Esophagus squamous epithelium (tissue), 4 donors: Measurements from ENCODE around the gene CCSER1.

Experiments used
- POLR2A ChIP-seq, 4 donors: fragments of 450-650 bp; IDR thresholded peaks; one replicate each; pipeline ENCODE4 v1.6.1; 2017; ENCODE audit warnings: antibody characterized with exemption in 4 of 4, mild to moderate bottlenecking in 4 of 4, moderate library complexity in 3 of 4
- TF ChIP-seq, protein P1 (sequence below), 6 experiments: fragments of 450-650 bp in 4 of 6; fragments of 200-600 bp in 2 of 6; sonication (generic) in 2 of 6; IDR thresholded peaks; one replicate each; pipeline ENCODE4 v1.5.1; 2016 to 2019; ENCODE audit warnings: antibody characterized with exemption in 6 of 6, mild to moderate bottlenecking in 4 of 6, moderate library complexity in 4 of 6

DNA sequence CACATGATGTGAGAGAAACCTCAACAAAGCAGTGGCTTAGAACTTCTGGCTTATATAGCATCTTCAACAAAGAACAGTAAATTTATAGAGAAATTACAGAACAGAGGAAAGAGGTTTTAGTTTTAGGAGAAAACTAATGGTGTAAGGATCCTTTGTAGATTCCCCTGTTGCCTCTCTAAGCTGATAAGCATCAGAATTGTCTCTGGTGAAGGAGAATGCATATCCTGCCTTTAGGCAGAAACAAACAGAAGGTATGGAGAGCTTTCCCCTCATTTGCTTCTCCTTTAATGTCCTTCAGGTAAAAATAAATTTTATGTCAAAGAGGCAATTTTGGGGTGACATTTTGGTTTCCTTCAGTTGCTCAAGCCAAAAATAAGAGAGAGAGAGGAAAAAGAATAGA, 625.9 kb downstream of the CCSER1 start:
- TF ChIP-seq, protein P1, sequence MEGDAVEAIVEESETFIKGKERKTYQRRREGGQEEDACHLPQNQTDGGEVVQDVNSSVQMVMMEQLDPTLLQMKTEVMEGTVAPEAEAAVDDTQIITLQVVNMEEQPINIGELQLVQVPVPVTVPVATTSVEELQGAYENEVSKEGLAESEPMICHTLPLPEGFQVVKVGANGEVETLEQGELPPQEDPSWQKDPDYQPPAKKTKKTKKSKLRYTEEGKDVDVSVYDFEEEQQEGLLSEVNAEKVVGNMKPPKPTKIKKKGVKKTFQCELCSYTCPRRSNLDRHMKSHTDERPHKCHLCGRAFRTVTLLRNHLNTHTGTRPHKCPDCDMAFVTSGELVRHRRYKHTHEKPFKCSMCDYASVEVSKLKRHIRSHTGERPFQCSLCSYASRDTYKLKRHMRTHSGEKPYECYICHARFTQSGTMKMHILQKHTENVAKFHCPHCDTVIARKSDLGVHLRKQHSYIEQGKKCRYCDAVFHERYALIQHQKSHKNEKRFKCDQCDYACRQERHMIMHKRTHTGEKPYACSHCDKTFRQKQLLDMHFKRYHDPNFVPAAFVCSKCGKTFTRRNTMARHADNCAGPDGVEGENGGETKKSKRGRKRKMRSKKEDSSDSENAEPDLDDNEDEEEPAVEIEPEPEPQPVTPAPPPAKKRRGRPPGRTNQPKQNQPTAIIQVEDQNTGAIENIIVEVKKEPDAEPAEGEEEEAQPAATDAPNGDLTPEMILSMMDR (IDR thresholded peaks at IDR 0.05): no peak
- no peak for TF ChIP-seq POLR2A (IDR thresholded peaks at IDR 0.05)
